K562 (cell line): ENCODE results near the gene SLC22A7. TPM values are rescaled to one million over a fixed set of nuclear protein-coding genes. Genes with fewer than 3 reads are reported as not detected.

ENCODE experiments used
- ATAC-seq: fragments of 200-7000 bp; cut with Tn5 transposase; 3 replicates; pipeline ENCODE4 v1.9.1; 2020; ENCODE audit warnings: moderate library complexity
- BruUV-seq: library from RNA; stranded (reverse); fragments of 400-500 nt; replicated peaks from 2 replicates; lab custom pipeline; 2021; lab: Mats Ljungman, UMichigan
- CTCF ChIA-PET: fragments of 300-600 bp; formaldehyde crosslinking; extraction: SDS; loops from one replicate; lab custom pipeline; 2021; ENCODE audit warnings: low intra/inter-chr PET ratio; lab: Yijun Ruan, JAX
- POLR2A ChIA-PET: fragments of 300-600, 350-650 bp; sonication (Branson Sonifier 250); formaldehyde crosslinking; extraction: SDS; loops from one replicate; lab custom pipeline; 2021; ENCODE audit warnings: antibody characterized with exemption, inconsistent platforms; lab: Yijun Ruan, JAX
- DNase-seq, 4 experiments: peaks; one replicate each; pipeline versions ENCODE4 v3.0.0 to v3.0.0-alpha.2; 2011 to 2018; ENCODE audit warnings: low spot score in 3 of 4, mixed read lengths in 3 of 4; ENCODE audit errors: extremely low read depth in 1 of 4
- FAIRE-seq: peaks from 2 replicates; lab custom pipeline; 2011; peaks lifted over from hg19 to GRCh38; lab: Jason Lieb, UNC
- H2AFZ ChIP-seq: 2 replicates; pipeline ENCODE4 v1.6.0; 2011; ENCODE audit warnings: low read depth, low read length, control low read depth, inconsistent platforms
- H3K27ac ChIP-seq: fragments of 200-600 bp; 3 replicates; pipeline ENCODE4 v1.8.0; 2011; ENCODE audit warnings: low read depth, mild to moderate bottlenecking, control low read depth, inconsistent platforms, low read length, moderate library complexity, mixed read lengths; ENCODE audit errors: extremely low read depth
- H3K27me3 ChIP-seq, 2 experiments: fragments of 300-600 bp in 1 of 2; 2 replicates in 1 of 2; 3 replicates in 1 of 2; pipeline versions ENCODE4 v1.6.0 to v1.8.0; 2011; ENCODE audit warnings: inconsistent platforms in 2 of 2, low read length in 2 of 2, mild to moderate bottlenecking in 1 of 2, mixed read lengths in 1 of 2, moderate library complexity in 1 of 2; ENCODE audit not compliant: control insufficient read depth in 2 of 2, insufficient read depth in 2 of 2
- H3K36me3 ChIP-seq: fragments of 300-600 bp; 3 replicates; pipeline ENCODE4 v1.8.0; 2011; ENCODE audit warnings: mild to moderate bottlenecking, low read length, inconsistent platforms; ENCODE audit not compliant: control insufficient read depth, insufficient read depth
- H3K4me1 ChIP-seq, 2 experiments: fragments of 200-600 bp in 1 of 2; replicated peaks in 1 of 2; 2 replicates in 1 of 2; 3 replicates in 1 of 2; pipeline versions ENCODE4 v1.5.1 to v1.8.0; 2011; ENCODE audit warnings: inconsistent platforms in 2 of 2, low read length in 2 of 2, mild to moderate bottlenecking in 1 of 2, mixed read lengths in 1 of 2, moderate library complexity in 1 of 2; ENCODE audit not compliant: control insufficient read depth in 2 of 2, insufficient read depth in 2 of 2
- H3K4me2 ChIP-seq: 2 replicates; pipeline ENCODE4 v1.6.1; 2011; ENCODE audit warnings: low read length, control low read depth, inconsistent platforms, mixed read lengths; ENCODE audit not compliant: insufficient read depth
- H3K4me3 ChIP-seq: fragments of 200-600 bp; sonication (generic), shearing (Covaris generic); 2 replicates; pipeline ENCODE4 v1.5.1; 2016; ENCODE audit warnings: control low read depth, inconsistent platforms
- H3K79me2 ChIP-seq: fragments of 200-600 bp; 3 replicates; pipeline ENCODE4 v1.8.0; 2011; ENCODE audit warnings: low read length, inconsistent platforms; ENCODE audit not compliant: control insufficient read depth, insufficient read depth
- H3K9ac ChIP-seq, 2 experiments: 2 replicates each; pipeline versions ENCODE4 v1.6.0 to v1.6.1; 2011; ENCODE audit warnings: low read depth in 2 of 2, low read length in 2 of 2, control low read depth in 1 of 2, inconsistent platforms in 1 of 2, mild to moderate bottlenecking in 1 of 2, mixed read lengths in 1 of 2; ENCODE audit not compliant: insufficient read depth in 1 of 2
- H3K9me1 ChIP-seq: one replicate; pipeline ENCODE4 v1.6.0; 2011; ENCODE audit warnings: inconsistent platforms, mild to moderate bottlenecking, low read length, moderate library complexity; ENCODE audit not compliant: control insufficient read depth, insufficient read depth
- H3K9me3 ChIP-seq: replicated peaks from 2 replicates; pipeline ENCODE4 v1.5.1; 2011; ENCODE audit warnings: low read depth, low read length, inconsistent platforms; ENCODE audit not compliant: control insufficient read depth, insufficient read depth
- H4K20me1 ChIP-seq: replicated peaks from 2 replicates; pipeline ENCODE4 v1.6.1; 2011; ENCODE audit warnings: low read length, inconsistent platforms, mixed read lengths; ENCODE audit not compliant: control insufficient read depth, insufficient read depth
- MEIS2 ChIP-seq: fragments of 450-650 bp; IDR thresholded peaks from 2 replicates; pipeline ENCODE4 v1.6.1; 2014; ENCODE audit warnings: mild to moderate bottlenecking; ENCODE audit not compliant: partially characterized antibody
- PBX2 ChIP-seq, 2 experiments: IDR thresholded peaks in 1 of 2; conservative IDR thresholded peaks in 1 of 2; 2 replicates each; pipeline ENCODE4 v1.6.1; 2016; ENCODE audit warnings: low read depth in 2 of 2, mild to moderate bottlenecking in 1 of 2, missing compliant biosample characterization in 1 of 2, missing genetic modification characterization in 1 of 2, moderate library complexity in 1 of 2
- ZNF639 ChIP-seq, 2 experiments: fragments of 200-800 bp in 1 of 2; sonication (Bioruptor generic) in 1 of 2; sonication (generic) in 1 of 2; formaldehyde crosslinking in 1 of 2; IDR thresholded peaks in 1 of 2; conservative IDR thresholded peaks in 1 of 2; 2 replicates each; pipeline versions ENCODE4 v1.5.0 to v1.6.1; 2016 to 2020; ENCODE audit warnings: missing compliant biosample characterization in 1 of 2, missing genetic modification characterization in 1 of 2, missing genetic modification reagents in 1 of 2
- ZNF79 ChIP-seq: fragments of 250-450 bp; sonication (Bioruptor Pico); IDR thresholded peaks from 2 replicates; pipeline ENCODE4 v1.4.0; 2020; ENCODE audit warnings: low read depth, mild to moderate bottlenecking, moderate library complexity
- WGBS: fragments of 100-300 bp; shearing (Covaris generic); methylation state at CpG from one replicate; pipeline ENCODE4 v1.1.6; 2016; ENCODE audit warnings: low coverage, mixed read lengths; ENCODE audit not compliant: insufficient coverage; ENCODE audit errors: missing lambda C conversion rate; 5-methylcytosine and 5-hydroxymethylcytosine counted together
- in situ Hi-C: fragments of 300-500 bp; cut with MboI; formaldehyde crosslinking; loops from 4 replicates; pipeline ENCODE4 v1.15.0; 2018; ENCODE audit warnings: inconsistent platforms, mixed read lengths
- intact Hi-C: fragments of 100-400 bp; cut with micrococcal nuclease; formaldehyde crosslinking; loops from 2 replicates; pipeline ENCODE4 v1.14.2; 2022
- polyA plus RNA-seq, 8 experiments: library from polyadenylated mRNA; depleted of rRNA in 4 of 8; stranded (reverse) in 5 of 8; unstranded in 3 of 8; fragments of >200 nt; fragmentation: Nextera tagmentation in 2 of 8; fragmentation: Illumina TruSeq in 1 of 8; extraction: Ambion mirVana in 2 of 8; extraction: Trizol in 1 of 8; gene quantifications; 2 replicates each; pipeline versions ENCODE4 v1.2.1 to v1.2.3, GENCODE V29; 2011 to 2014; ENCODE audit warnings: inconsistent platforms in 1 of 8, missing spikeins in 1 of 8
- total RNA-seq, 7 experiments: library from RNA; depleted of rRNA in 6 of 7; stranded (reverse); fragments of >200 nt in 6 of 7; fragmentation: Illumina TruSeq in 2 of 7; extraction: Trizol in 2 of 7; gene quantifications; 2 replicates each; pipeline versions ENCODE4 v1.2.1 to v1.2.3, GENCODE V29; 2011 to 2021; ENCODE audit warnings: low replicate concordance in 1 of 7
- TF ChIP-seq, protein P1 (sequence below): fragments of 450-650 bp; IDR thresholded peaks from 2 replicates; pipeline ENCODE4 v1.6.1; 2016

SLC22A7 gene
- total and polyA plus RNA-seq, 9 of the 15 experiments (the other 6 are each of a cell fraction or from before 2014, with no cell fraction given) = not detected

DNA sequence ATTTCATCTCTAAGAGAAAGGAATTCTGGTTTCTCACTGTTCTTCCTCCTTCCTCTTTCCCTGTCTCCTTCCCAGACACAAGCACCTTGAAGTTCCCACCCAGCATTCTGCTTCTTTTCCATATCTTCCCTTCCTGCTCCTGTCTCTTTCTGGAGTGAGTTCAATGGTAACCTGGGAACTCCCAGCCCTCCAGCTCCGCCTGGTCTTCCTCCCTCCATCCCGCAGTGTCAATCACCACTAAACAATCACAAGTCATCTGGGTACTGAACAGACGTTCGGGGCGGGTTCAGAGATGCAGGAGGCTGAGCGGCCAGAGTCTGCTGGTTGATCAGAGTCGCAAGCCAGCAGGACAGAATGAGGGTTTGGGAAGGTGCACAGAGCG is 47.1 kb upstream of the SLC22A7 start:
- FAIRE-seq (no peak), DNase-seq (peak in 1 of 4 experiments; percentile 22), ATAC-seq (no peak)
- H3K27me3 ChIP-seq = peaks cover 60 to 84% of the 10 kb centered on the region in 2 experiments
- TF ChIP-seq, protein P1, sequence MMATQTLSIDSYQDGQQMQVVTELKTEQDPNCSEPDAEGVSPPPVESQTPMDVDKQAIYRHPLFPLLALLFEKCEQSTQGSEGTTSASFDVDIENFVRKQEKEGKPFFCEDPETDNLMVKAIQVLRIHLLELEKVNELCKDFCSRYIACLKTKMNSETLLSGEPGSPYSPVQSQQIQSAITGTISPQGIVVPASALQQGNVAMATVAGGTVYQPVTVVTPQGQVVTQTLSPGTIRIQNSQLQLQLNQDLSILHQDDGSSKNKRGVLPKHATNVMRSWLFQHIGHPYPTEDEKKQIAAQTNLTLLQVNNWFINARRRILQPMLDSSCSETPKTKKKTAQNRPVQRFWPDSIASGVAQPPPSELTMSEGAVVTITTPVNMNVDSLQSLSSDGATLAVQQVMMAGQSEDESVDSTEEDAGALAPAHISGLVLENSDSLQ = peak; percentile 93
- TF ChIP-seq PBX2 (CRISPR knock-in tag; IDR thresholded peaks at IDR 0.05; ENCODE audit: low read depth) (no peak), PBX2 (tag; conservative IDR thresholded peaks at IDR 0.05; ENCODE audit: low read depth) (peak; percentile 65), ZNF79 (CRISPR knock-in tag) (no peak), MEIS2 (peak; percentile 49), ZNF639 (CRISPR knock-in tag; conservative IDR thresholded peaks at IDR 0.05 in 1 of 2, IDR thresholded peaks at IDR 0.05 in 1 of 2) (no peak)
- peaks cover 10 to 20% of the 10 kb centered on the region in 2 experiments for H3K4me1 ChIP-seq
- BruUV-seq = no TSS peak
- in situ Hi-C loops (no loop called here), intact Hi-C loops (no loop called here)
- CTCF ChIA-PET = interaction anchor here (1.0 kb wide), 1 partner anchor 256 kb away, joined by 3 read pairs; no protein-coding TSS in a partner anchor
- WGBS = 1% methylated on average over 8 of the region's 8 CpGs
- H3K4me2 ChIP-seq = no peak overlapping the region
- H3K36me3 ChIP-seq = no peaks in the 10 kb centered on the region
- H3K9ac ChIP-seq = peak overlapping the region in 1 of 2 experiments; percentile 64; a peak in 1 of 4 replicates
- H3K9me1 ChIP-seq = no peaks in the 10 kb centered on the region
- H2AFZ ChIP-seq = no peak overlapping the region
- no peaks in the 10 kb centered on the region for H3K79me2 ChIP-seq
- POLR2A ChIA-PET = no interaction called here
- H3K27ac ChIP-seq = no peak overlapping the region
- peaks cover 21% of the 10 kb centered on the region for H4K20me1 ChIP-seq
- H3K9me3 ChIP-seq = no peaks in the 10 kb centered on the region
- no peak overlapping the region for H3K4me3 ChIP-seq
